ENCODE data around the gene SPATA2.

SPATA2 gene

GRCh38 chr20:49935746-49936152, 20.4 kb upstream of the SPATA2 start:
- DNase-seq = no peak

GRCh38 chr20:49929142-49929494, 13.8 kb upstream of the SPATA2 start:
- DNase-seq = no peak

GRCh38 chr20:49928411-49929141, 13.2 kb upstream of the SPATA2 start:
- peak; percentile 68 for DNase-seq

- DNase-seq = no peak
Measured at GRCh38 chr20:49925901-49926454, 10.6 kb upstream of the SPATA2 start.

GRCh38 chr20:49924247-49924646, 8.9 kb upstream of the SPATA2 start:
- DNase-seq = no peak

- DNase-seq = no peak
Measured at GRCh38 chr20:49919461-49919860, 4.1 kb upstream of the SPATA2 start.

- no peak for DNase-seq
Measured at GRCh38 chr20:49919009-49919408, 3.7 kb upstream of the SPATA2 start.

- no peak for DNase-seq
Measured at GRCh38 chr20:49918446-49918845, 3.1 kb upstream of the SPATA2 start.

- no peak for DNase-seq
Measured at GRCh38 chr20:49916146-49917002, 1.0 kb upstream of the SPATA2 start.

- no peak for DNase-seq
Measured at GRCh38 chr20:49915118-49915379, 280 bp downstream of the SPATA2 start.

GRCh38 chr20:49914310-49915117, 815 bp downstream of the SPATA2 start:
- no peak for DNase-seq

- DNase-seq = no peak
Measured at GRCh38 chr20:49913399-49914047, 1.8 kb downstream of the SPATA2 start.

GRCh38 chr20:49910340-49910706, 5.0 kb downstream of the SPATA2 start:
- no peak for DNase-seq

GRCh38 chr20:49909499-49910339, 5.6 kb downstream of the SPATA2 start:
- no peak for DNase-seq

- DNase-seq = no peak
Measured at GRCh38 chr20:49908258-49908565, 7.1 kb downstream of the SPATA2 start.

- no peak for DNase-seq
Measured at GRCh38 chr20:49907405-49908257, 7.7 kb downstream of the SPATA2 start.

- no peak for DNase-seq
Measured at GRCh38 chr20:49906615-49907154, 8.6 kb downstream of the SPATA2 start.

- no peak for DNase-seq
Measured at GRCh38 chr20:49906101-49906604, 9.2 kb downstream of the SPATA2 start.

GRCh38 chr20:49905415-49906091, 9.8 kb downstream of the SPATA2 start:
- DNase-seq = no peak
